22Rv1 (cell line): ENCODE results near the gene TBC1D22A.

Experiments used
- H3K27ac ChIP-seq: fragments of 450-650 bp; 2 replicates; pipeline ENCODE4 v1.5.1; 2017
- ZFX ChIP-seq: fragments of 450-650 bp; IDR thresholded peaks from 2 replicates; pipeline ENCODE4 v1.6.1; 2017; ENCODE audit warnings: antibody characterized with exemption, borderline replicate concordance
- TF ChIP-seq, protein P1 (sequence below): fragments of 450-650 bp; IDR thresholded peaks from 2 replicates; pipeline ENCODE4 v1.5.1; 2017; ENCODE audit warnings: mild to moderate bottlenecking

TBC1D22A gene

DNA sequence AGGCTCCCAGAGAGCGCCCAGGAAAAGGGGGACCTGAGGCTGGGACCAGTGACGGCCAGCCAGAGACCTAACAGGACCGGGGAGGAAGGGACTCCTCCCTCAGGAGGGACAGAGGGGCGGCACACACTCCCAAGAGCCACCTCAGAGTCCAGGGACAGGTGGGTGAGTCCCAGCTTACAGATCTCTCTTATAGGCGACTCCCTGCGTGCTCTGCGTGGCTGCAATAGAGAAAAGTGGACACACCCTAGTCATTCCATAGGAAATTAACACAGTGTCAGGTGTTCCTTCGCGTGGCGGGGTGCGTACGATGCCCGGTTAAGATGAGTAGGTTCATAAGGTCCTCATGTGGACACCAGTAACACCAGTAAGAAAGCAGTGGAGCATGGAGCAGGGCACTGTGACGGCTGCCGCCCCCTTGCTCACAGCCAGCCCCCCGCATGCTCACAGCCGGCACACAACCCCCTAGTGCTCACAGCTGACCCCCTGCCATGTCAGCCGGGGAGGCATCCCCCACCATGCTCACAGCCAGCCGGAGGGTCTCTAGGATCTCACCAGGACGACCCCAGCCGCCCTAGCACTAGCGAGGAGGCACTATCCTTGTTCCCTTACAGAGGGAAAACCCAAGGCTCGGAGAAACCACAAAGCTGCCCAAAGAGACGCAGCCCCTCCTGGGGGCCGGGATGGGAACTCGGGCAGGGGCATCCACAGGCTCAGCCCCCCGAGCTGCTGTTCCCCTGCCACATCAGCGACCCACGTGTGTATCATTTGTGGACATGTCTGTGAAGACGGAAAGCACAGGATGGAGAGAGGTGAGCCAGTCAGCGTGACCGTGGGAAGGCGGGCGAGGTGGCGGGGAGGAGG lies 426.8 kb downstream of the TBC1D22A start:
- H3K27ac ChIP-seq, result no peak overlapping the region
- TF ChIP-seq, protein P1, sequence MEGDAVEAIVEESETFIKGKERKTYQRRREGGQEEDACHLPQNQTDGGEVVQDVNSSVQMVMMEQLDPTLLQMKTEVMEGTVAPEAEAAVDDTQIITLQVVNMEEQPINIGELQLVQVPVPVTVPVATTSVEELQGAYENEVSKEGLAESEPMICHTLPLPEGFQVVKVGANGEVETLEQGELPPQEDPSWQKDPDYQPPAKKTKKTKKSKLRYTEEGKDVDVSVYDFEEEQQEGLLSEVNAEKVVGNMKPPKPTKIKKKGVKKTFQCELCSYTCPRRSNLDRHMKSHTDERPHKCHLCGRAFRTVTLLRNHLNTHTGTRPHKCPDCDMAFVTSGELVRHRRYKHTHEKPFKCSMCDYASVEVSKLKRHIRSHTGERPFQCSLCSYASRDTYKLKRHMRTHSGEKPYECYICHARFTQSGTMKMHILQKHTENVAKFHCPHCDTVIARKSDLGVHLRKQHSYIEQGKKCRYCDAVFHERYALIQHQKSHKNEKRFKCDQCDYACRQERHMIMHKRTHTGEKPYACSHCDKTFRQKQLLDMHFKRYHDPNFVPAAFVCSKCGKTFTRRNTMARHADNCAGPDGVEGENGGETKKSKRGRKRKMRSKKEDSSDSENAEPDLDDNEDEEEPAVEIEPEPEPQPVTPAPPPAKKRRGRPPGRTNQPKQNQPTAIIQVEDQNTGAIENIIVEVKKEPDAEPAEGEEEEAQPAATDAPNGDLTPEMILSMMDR, result no peak
- TF ChIP-seq ZFX, result no peak

DNA sequence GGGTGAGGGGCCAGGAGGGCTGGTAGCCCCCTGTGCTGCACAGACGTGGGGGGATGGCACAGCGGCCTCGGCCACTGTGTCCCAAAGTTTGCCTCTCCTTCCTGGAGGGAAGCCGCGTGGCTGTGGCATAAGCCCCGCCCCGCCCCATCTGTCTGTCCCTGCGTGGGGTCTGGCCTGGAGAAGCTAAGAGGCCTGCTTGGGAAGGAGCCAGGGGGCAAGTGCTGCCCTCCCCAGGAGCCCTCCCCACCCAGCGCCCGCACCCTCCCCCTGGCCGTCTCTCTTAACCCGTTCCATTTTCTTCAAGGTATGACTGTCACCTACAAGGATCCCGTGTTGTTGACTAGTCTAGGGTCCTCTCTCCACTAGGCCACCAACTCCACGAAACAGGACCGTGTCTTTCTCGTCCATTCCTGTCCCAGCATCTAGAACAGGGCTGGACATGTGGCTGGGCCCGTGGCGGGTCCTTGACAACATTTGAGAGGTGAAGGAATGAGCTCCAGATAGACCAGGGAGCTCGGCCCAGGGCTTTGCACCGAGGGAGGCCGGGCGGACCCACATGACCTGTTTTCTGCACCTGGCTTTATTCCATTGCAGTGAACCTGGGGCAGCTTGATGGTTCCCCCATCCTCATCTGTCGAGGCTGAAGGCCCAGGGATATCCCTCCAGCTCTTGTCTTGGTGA lies 428.0 kb downstream of the TBC1D22A start:
- no peak for TF ChIP-seq ZFX
- H3K27ac ChIP-seq, result no peak overlapping the region

DNA sequence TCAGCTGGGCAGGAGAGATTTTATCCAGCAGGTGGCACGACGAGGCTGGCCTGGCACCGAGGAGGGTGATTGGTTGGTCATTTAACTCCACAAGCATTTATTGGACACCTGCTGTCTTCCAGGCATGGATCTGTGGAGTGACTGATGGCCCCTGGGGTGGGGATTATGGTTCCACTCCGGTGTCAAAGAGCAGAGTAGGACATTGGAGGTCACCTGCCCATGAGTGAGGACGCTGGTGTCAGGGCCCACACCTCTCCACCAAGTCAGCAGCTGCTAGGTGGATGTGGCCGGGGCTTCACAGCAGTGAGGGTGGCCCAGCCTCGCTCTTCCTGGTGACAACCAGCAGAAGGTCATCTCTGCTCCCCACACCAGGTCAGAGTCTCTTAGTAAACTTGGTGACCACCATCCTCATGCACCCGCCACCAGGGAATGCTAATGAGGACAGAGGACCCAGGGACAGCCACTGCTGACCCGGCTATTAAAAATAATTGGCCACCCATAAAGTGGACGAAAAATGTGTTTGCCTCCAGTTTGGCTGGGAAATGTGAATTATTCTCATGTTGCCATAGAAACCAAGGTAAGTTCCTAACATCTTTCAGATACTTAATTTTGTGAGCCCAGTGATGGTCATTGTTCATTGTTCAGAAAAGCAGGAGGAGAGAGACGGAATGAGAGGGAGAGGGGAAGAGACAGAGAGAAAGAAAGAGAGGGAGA lies 428.7 kb downstream of the TBC1D22A start:
- TF ChIP-seq, protein P1, result no peak
- no peak for TF ChIP-seq ZFX
- H3K27ac ChIP-seq, result no peak overlapping the region

DNA sequence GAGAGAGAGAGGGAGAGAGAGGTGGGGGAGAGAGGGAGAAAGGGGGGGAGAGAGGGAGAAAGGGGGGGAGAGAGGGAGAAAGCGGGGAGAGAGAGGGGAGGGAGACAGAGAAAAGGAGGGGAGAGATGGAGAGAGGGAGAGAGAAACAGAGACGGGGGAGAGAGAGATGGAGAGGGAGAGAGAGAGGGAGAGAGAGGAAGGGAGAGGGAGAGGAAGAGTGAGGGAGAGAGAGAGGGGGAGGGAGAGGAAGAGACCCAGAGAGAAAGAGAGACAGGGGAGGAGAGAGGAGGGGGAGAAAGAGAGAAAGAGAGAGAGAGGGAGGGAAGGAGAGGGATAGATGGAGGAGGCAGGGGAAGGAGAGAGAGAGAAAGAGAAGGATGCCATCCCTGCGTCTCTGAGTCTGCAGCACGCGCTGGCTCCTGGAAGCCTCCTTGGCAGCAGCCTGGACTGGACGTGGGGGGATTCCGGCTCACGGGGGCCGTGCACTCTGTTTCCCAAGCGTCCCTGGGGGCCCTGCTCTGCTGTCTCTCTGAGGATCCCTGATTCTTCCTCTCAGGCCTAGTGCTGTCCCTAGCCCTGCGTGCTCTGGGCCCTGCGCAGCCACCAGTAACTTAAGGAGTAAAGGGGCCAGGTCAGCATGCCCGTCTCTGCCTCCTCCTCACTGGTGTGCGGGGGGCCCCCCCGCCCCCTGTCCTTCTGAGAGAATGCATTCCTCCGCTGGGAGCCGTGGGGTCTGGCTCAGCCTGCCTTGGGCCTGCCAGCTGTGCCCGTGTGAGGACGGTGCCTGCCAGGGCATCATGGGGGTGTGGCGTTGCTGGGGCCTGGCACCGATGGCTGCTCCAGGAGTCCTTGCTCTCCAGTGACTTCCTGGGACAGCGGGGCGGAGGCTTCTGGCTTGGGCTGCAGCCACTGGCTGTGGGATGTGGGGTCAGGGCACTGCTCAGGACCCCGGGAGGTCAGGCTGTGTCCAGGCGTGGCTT lies 429.5 kb downstream of the TBC1D22A start:
- no peak for TF ChIP-seq ZFX
- TF ChIP-seq, protein P1, result no peak
- H3K27ac ChIP-seq, result no peak overlapping the region

DNA sequence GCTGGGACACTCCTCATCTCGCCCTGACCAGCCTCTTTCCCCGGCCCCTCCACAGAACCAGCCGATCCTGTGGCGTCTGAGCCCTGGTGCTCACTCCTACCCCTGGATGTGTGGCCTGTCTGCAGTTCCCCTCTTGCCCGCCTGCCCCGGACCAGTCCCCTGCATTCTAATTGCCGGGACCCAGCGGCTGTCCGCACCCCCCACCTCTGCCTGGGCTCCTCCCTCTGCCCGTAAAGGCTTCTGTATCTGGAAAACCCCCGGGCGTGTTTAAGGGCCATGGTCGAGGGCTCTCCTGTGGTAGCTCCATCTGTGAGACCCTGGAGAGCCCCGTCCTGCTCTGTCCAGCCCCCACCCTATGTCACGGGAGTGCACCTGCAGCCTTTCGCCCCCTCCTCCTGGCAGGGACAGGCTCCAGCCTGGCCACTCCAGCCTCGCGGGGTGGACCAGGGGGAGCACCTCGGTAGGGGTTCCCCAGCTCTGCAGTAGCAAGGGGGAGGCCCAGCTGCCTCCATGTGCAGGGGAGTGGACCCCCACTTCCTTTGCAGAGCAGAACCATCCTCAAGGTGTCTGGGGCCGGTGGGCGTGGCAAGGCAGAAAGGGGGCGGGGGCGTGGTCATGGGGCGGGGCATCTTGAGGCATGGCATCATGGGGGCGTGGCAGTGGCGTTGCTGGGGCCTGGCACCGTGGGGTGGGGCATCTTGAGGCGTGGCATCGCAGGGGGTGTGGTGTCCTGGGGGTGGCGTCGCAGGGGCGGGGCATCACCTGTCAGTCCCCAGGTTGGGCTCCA lies 430.4 kb downstream of the TBC1D22A start:
- TF ChIP-seq ZFX, result no peak
- TF ChIP-seq, protein P1, result no peak

DNA sequence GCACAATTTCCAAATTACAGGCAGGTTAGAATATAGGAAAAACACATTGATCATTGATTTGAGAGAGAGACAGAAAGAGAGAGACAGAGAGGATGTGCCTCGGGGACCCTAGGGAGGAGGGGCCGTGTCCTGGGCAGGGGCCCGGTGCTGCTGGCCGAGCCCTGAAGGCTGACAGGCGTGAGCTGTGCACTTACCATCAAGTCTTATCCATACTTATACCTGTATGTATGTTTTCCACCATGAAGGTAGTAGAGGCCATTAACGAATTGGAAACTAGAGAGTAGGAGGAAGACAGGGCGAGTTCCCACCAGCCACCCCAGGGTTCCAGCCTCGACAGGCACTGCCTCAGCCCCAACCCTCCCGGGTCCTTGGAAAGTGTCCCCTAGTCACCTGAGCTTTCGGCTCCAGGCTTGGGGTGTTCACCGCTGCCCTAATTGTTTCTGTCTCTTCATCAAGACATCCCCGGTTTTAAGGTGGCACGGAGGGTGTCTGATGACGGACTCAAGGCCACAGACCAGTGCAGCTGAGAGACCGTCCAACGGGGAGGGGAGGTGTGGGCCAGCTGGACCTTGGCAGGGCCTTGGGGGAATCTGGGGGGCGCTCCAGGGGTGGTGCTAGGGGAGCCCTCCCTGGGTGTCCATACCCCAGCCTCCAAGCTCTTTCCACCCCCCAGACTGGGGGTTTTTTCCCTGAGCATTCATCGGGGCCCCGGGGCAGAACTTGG lies 431.3 kb downstream of the TBC1D22A start:
- no peak overlapping the region for H3K27ac ChIP-seq
- TF ChIP-seq ZFX, result no peak
- TF ChIP-seq, protein P1, result no peak

More for the DNA sequence above, 430.4 kb downstream of the TBC1D22A start:
- H3K27ac ChIP-seq, result no peak overlapping the region
